A673 (cell line): Measurements from ENCODE around the gene CEP112. TPM values are rescaled to one million over a fixed set of nuclear protein-coding genes. Genes with fewer than 3 reads are reported as not detected.

ENCODE experiments used
- BruUV-seq: library from RNA; stranded (reverse); fragments of 400-500 nt; replicated peaks from 2 replicates; lab custom pipeline; 2021; lab: Mats Ljungman, UMichigan
- CTCF ChIA-PET: fragments of 300-600 bp; sonication (Branson Sonifier 250); formaldehyde crosslinking; loops from one replicate; lab custom pipeline; 2022; ENCODE audit warnings: antibody characterized with exemption; lab: Charles Lee
- POLR2A ChIA-PET: fragments of 300-600 bp; sonication (Branson Sonifier 250); formaldehyde crosslinking; loops from one replicate; lab custom pipeline; 2022; ENCODE audit warnings: antibody characterized with exemption; ENCODE audit not compliant: low non-redundant PET; lab: Charles Lee
- DNase-seq: peaks from one replicate; pipeline ENCODE4 v3.0.0-alpha.2; 2015; ENCODE audit warnings: low spot score
- H3K27ac ChIP-seq: fragments of 200-600 bp; sonication (generic); 2 replicates; pipeline ENCODE4 v1.5.1; 2016; ENCODE audit warnings: mixed run types, low read depth, mild to moderate bottlenecking, mixed read lengths, antibody characterized with exemption, low read length; ENCODE audit not compliant: poor library complexity, severe bottlenecking
- H3K27me3 ChIP-seq: fragments of 200-600 bp; sonication (generic); replicated peaks from 2 replicates; pipeline ENCODE4 v1.6.1; 2017; ENCODE audit warnings: mixed run types, low read depth, mild to moderate bottlenecking, mixed read lengths, antibody characterized with exemption, low read length; ENCODE audit not compliant: insufficient read depth, poor library complexity
- H3K36me3 ChIP-seq: fragments of 200-600 bp; sonication (generic); 2 replicates; pipeline ENCODE4 v1.6.1; 2016; ENCODE audit warnings: mixed run types, mild to moderate bottlenecking, mixed read lengths, antibody characterized with exemption, low read length; ENCODE audit not compliant: insufficient read depth, poor library complexity, severe bottlenecking
- H3K4me1 ChIP-seq: fragments of 200-600 bp; sonication (generic); 2 replicates; pipeline ENCODE4 v1.6.1; 2017; ENCODE audit warnings: mixed run types, mild to moderate bottlenecking, mixed read lengths, antibody characterized with exemption, low read length; ENCODE audit not compliant: insufficient read depth, poor library complexity, severe bottlenecking
- H3K4me3 ChIP-seq: fragments of 200-600 bp; sonication (generic); 2 replicates; pipeline ENCODE4 v1.5.1; 2016; ENCODE audit warnings: low read depth, mixed run types, mild to moderate bottlenecking, mixed read lengths, low read length; ENCODE audit not compliant: poor library complexity, severe bottlenecking
- H3K9me3 ChIP-seq: fragments of 200-600 bp; sonication (generic); 2 replicates; pipeline ENCODE4 v1.6.1; 2016; ENCODE audit warnings: mixed run types, low read depth, mild to moderate bottlenecking, mixed read lengths, antibody characterized with exemption, low read length; ENCODE audit not compliant: poor library complexity, severe bottlenecking
- CTCF ChIP-seq: fragments of 300-800, 200-600 bp; sonication (generic); conservative IDR thresholded peaks from 2 replicates; pipeline ENCODE4 v1.5.1; 2017; ENCODE audit warnings: low read depth, mild to moderate bottlenecking, antibody characterized with exemption, low read length, moderate library complexity, mixed read lengths
- EZH2 ChIP-seq: fragments of 200-600 bp; sonication (generic); IDR thresholded peaks from 2 replicates; pipeline ENCODE4 v1.6.1; 2017; ENCODE audit warnings: borderline replicate concordance, low read depth, mild to moderate bottlenecking, mixed read lengths, antibody characterized with exemption, low read length; ENCODE audit not compliant: poor library complexity, severe bottlenecking
- intact Hi-C: fragments of 100-400 bp; cut with micrococcal nuclease; formaldehyde crosslinking; loops from one replicate; pipeline ENCODE4 v1.10.0; 2022; ENCODE audit not compliant: unreplicated experiment
- total RNA-seq: library from RNA; stranded (reverse); gene quantifications from 2 replicates; pipeline ENCODE4 v1.2.3, GENCODE V29; 2021

CEP112 gene
- total RNA-seq, 1 experiment from 2014 or later: 27.2 TPM

- no peak for DNase-seq
- ChIA-PET CTCF (interaction anchor here (0.6 kb wide), 1 partner anchor 978 kb away, joined by 12 read pairs; no protein-coding TSS in a partner anchor), POLR2A (no interaction called here)
- H3K36me3 ChIP-seq: no peaks in the 10 kb centered on the region
- H3K4me1 ChIP-seq: peaks cover 6% of the 10 kb centered on the region
- no peaks in the 10 kb centered on the region for H3K9me3 ChIP-seq
- intact Hi-C loops: no loop called here
- no TSS peak for BruUV-seq
- H3K4me3 ChIP-seq: no peak overlapping the region
- TF ChIP-seq CTCF: no peak
- no peak for TF ChIP-seq EZH2
- no peak overlapping the region for H3K27ac ChIP-seq
- no peaks in the 10 kb centered on the region for H3K27me3 ChIP-seq
Observed at GRCh38 chr17:65588181-65588808, 603.6 kb downstream of the CEP112 start.

GRCh38 chr17:65587534-65588180 is 604.3 kb downstream of the CEP112 start:
- Histone ChIP-seq H3K4me1 (peaks cover 6% of the 10 kb centered on the region), H3K27me3 (no peaks in the 10 kb centered on the region), H3K27ac (no peak overlapping the region), H3K4me3 (no peak overlapping the region), H3K9me3 (no peaks in the 10 kb centered on the region), H3K36me3 (no peaks in the 10 kb centered on the region)
- BruUV-seq: no TSS peak
- DNase-seq: no peak
- intact Hi-C loops: no loop called here
- TF ChIP-seq CTCF: no peak
- no peak for TF ChIP-seq EZH2
- POLR2A ChIA-PET: no interaction called here
- CTCF ChIA-PET: interaction anchor here (0.6 kb wide), 1 partner anchor 978 kb away, joined by 12 read pairs; no protein-coding TSS in a partner anchor

- Histone ChIP-seq H3K4me1 (peaks cover 6% of the 10 kb centered on the region), H3K4me3 (no peak overlapping the region), H3K9me3 (no peaks in the 10 kb centered on the region), H3K36me3 (no peaks in the 10 kb centered on the region), H3K27ac (no peak overlapping the region), H3K27me3 (no peaks in the 10 kb centered on the region)
- intact Hi-C loops: no loop called here
- TF ChIP-seq CTCF (no peak), EZH2 (no peak)
- ChIA-PET POLR2A (no interaction called here), CTCF (no interaction called here)
- BruUV-seq: no TSS peak
- peak; percentile 17 for DNase-seq
Observed at GRCh38 chr17:65586899-65587298, 605.0 kb downstream of the CEP112 start.

Other genes with a start within 250 kb of the CEP112 start
- 0.44 and 1.4 TPM in 2 replicates for gene APOH, start 37.3 kb upstream of the CEP112 start, total RNA-seq
- 15.7 and 16.3 TPM in 2 replicates for gene PRKCA, start 110.5 kb upstream of the CEP112 start, total RNA-seq